ENCODE data around the gene APLNR. TPM values are rescaled to one million over a fixed set of nuclear protein-coding genes. Genes with fewer than 3 reads are reported as not detected.

APLNR gene
- 0.37 and 0.39 TPM in 2 replicates for total RNA-seq (2021)
- long read RNA-seq = 0 reads

GRCh38 chr11:57237204-57237681 is at the start of gene APLNR:
APLNR (minus strand) TSS chr11:57237250; CDS start chr11:57237004, 246 bp downstream.
- Histone ChIP-seq H3K4me1 (ENCODE audit: insufficient read depth, low read length) (peaks cover 11% of the 10 kb centered on the region; the same call in 1 of the 2 replicates), H3K18ac (ENCODE audit: insufficient read length, low read depth, low read length) (no peak within 1 kb of the TSS), H3K14ac (ENCODE audit: insufficient read depth, low read length) (no peak within 1 kb of the TSS), H2AFZ (ENCODE audit: low read length) (no peak within 1 kb of the TSS), H3T11ph (ENCODE audit: low read length) (no peak within 1 kb of the TSS), H3K79me1 (ENCODE audit: insufficient read depth, low read depth, low read length, poor library complexity, severe bottlenecking) (no peaks in the 10 kb centered on the region), H3K9me3 (ENCODE audit: control insufficient read depth, low read depth, low read length) (no peaks in the 10 kb centered on the region), H3K56ac (ENCODE audit: insufficient read length, low read depth, low read length) (no peak within 1 kb of the TSS), H3K9ac (ENCODE audit: extremely low read depth, insufficient read length, low read length) (no peak within 1 kb of the TSS), H3K79me2 (ENCODE audit: insufficient read depth, low read length) (no peaks in the 10 kb centered on the region), H2BK5ac (ENCODE audit: insufficient read length, low read length) (no peak within 1 kb of the TSS), H4K20me1 (ENCODE audit: control insufficient read depth, insufficient read depth, insufficient read length) (no peaks in the 10 kb centered on the region), H3K23me2 (ENCODE audit: insufficient read length, low read depth, low read length, poor library complexity, severe bottlenecking) (no peaks in the 10 kb centered on the region), H4K8ac (replicated peaks; ENCODE audit: insufficient read length, low read depth, low read length) (no peak within 1 kb of the TSS), H3K27me3 (ENCODE audit: insufficient read depth, low read length) (no peaks in the 10 kb centered on the region), H2AK5ac (ENCODE audit: insufficient read length, low read length) (no peak within 1 kb of the TSS), H3K4me2 (ENCODE audit: insufficient read depth, insufficient read length, low read length) (no peak within 1 kb of the TSS), H4K5ac (ENCODE audit: insufficient read length, low read depth, low read length) (no peak within 1 kb of the TSS), H2BK20ac (ENCODE audit: low read depth, low read length, poor library complexity, severe bottlenecking) (no peak within 1 kb of the TSS), H4K91ac (ENCODE audit: insufficient read length, low read depth, low read length) (no peak within 1 kb of the TSS), H3K23ac (ENCODE audit: insufficient read length, low read depth, low read length) (no peak within 1 kb of the TSS), H3K4ac (ENCODE audit: low read depth, low read length) (no peak within 1 kb of the TSS), H2BK120ac (ENCODE audit: low read depth, low read length, poor library complexity, severe bottlenecking) (no peak within 1 kb of the TSS), H2BK12ac (ENCODE audit: insufficient read length, low read depth, low read length) (no peak within 1 kb of the TSS), H3K27ac (ENCODE audit: insufficient read length, low read depth, low read length) (no peak within 1 kb of the TSS), H2BK15ac (ENCODE audit: low read depth, low read length) (no peak within 1 kb of the TSS)
- DNase-seq = peak; percentile 60
- H3K27me3 Mint-ChIP-seq (ENCODE audit: low read depth) = peaks cover 11% of the 10 kb centered on the region
- no peaks in the 10 kb centered on the region for H3K36me3 Mint-ChIP-seq (ENCODE audit: insufficient read depth in 1 of 3, low read depth in 3 of 3)
- H3K4me3 Mint-ChIP-seq = peak within 1 kb of the TSS in 1 of 2 experiments; percentile 57; a peak in 1 of 5 replicates
- no peak for TF ChIP-seq CTCF (conservative IDR thresholded peaks at IDR 0.05)
- peaks cover 33 to 45% of the 10 kb centered on the region in 2 experiments for H3K4me1 Mint-ChIP-seq
- WGBS (ENCODE audit: extremely low coverage, insufficient read length, low lambda C conversion rate) = no CpG with 5 or more reads among the region's 6 CpGs
- H3K9me3 Mint-ChIP-seq = no peaks in the 10 kb centered on the region
- peak within 1 kb of the TSS in 1 of 3 experiments; percentile 40; a peak in 2 of 7 replicates for H3K27ac Mint-ChIP-seq
